Fibroblast of gingiva (primary cell): Measurements from ENCODE around the gene ADAMTSL3.
A peak's percentile ranks its signal among the peaks of the same experiment; 100 is the strongest.
"Not testable (repeated sequence)": the region's sequence is repeated elsewhere in the genome, so short reads cannot be mapped to it uniquely, and the experiment has no call there.

Experiments
- DNase-seq: peaks from one replicate; pipeline ENCODE4 v3.0.0-alpha.2; 2011; ENCODE audit warnings: low read depth

Gene ADAMTSL3

GRCh38 chr15:84034578-84035398 lies 380.9 kb downstream of the ADAMTSL3 start:
- no peak for DNase-seq

- DNase-seq = peak; percentile 12
Observed at GRCh38 chr15:84035399-84035766, 381.5 kb downstream of the ADAMTSL3 start.

GRCh38 chr15:84037301-84037700 lies 383.4 kb downstream of the ADAMTSL3 start:
- no peak for DNase-seq

- not testable (repeated sequence) for DNase-seq
Observed at GRCh38 chr15:84042434-84043056, 388.6 kb downstream of the ADAMTSL3 start.

- DNase-seq = no peak
Observed at GRCh38 chr15:84046064-84046637, 392.2 kb downstream of the ADAMTSL3 start.

GRCh38 chr15:84049480-84049879 lies 395.6 kb downstream of the ADAMTSL3 start:
- not testable (repeated sequence) for DNase-seq

GRCh38 chr15:84050076-84050475 lies 396.2 kb downstream of the ADAMTSL3 start:
- no peak for DNase-seq

- not testable (repeated sequence) for DNase-seq
Observed at GRCh38 chr15:84051146-84051545, 397.2 kb downstream of the ADAMTSL3 start.

GRCh38 chr15:84054544-84054943 lies 400.6 kb downstream of the ADAMTSL3 start:
- DNase-seq = not testable (repeated sequence)

GRCh38 chr15:84057714-84058331 lies 403.9 kb downstream of the ADAMTSL3 start:
- DNase-seq = no peak

- DNase-seq = not testable (repeated sequence)
Observed at GRCh38 chr15:84063674-84064073, 409.8 kb downstream of the ADAMTSL3 start.

- DNase-seq = not testable (repeated sequence)
Observed at GRCh38 chr15:84068674-84069073, 414.8 kb downstream of the ADAMTSL3 start.

GRCh38 chr15:84078038-84078437 lies 424.1 kb downstream of the ADAMTSL3 start:
- not testable (repeated sequence) for DNase-seq

- DNase-seq = not testable (repeated sequence)
Observed at GRCh38 chr15:84079325-84079884, 425.5 kb downstream of the ADAMTSL3 start.

GRCh38 chr15:84079885-84080777 lies 426.2 kb downstream of the ADAMTSL3 start:
- DNase-seq = no peak

- not testable (repeated sequence) for DNase-seq
Observed at GRCh38 chr15:84080778-84081084, 426.8 kb downstream of the ADAMTSL3 start.

GRCh38 chr15:84081391-84082168 lies 427.7 kb downstream of the ADAMTSL3 start:
- no peak for DNase-seq

GRCh38 chr15:84082739-84083138 lies 428.8 kb downstream of the ADAMTSL3 start:
- no peak for DNase-seq

GRCh38 chr15:84086071-84086470 lies 432.1 kb downstream of the ADAMTSL3 start:
- DNase-seq = not testable (repeated sequence)
